Stimulated activated CD8-positive, alpha-beta memory T cell treated with anti-CD3 and anti-CD28 coated beads, Interleukin-12 subunit alpha, Interleukin-12 subunit beta, amount 100 ng/mL, for 1 hour (primary cell): Measurements from ENCODE around the gene FOXN3.
"Not testable (repeated sequence)": the region's sequence is repeated elsewhere in the genome, so short reads cannot be mapped to it uniquely, and the experiment has no call there.

Source experiments
- DNase-seq: peaks from one replicate; pipeline ENCODE4 v3.0.0-alpha.2; 2020; ENCODE audit warnings: low read depth

The FOXN3 gene

GRCh38 chr14:89228921-89229639 lies 188.0 kb downstream of the FOXN3 start:
- DNase-seq: no peak

GRCh38 chr14:89227496-89227836 lies 189.6 kb downstream of the FOXN3 start:
- no peak for DNase-seq

GRCh38 chr14:89226801-89227495 lies 190.1 kb downstream of the FOXN3 start:
- DNase-seq: no peak

- no peak for DNase-seq
Measured at GRCh38 chr14:89225607-89226006, 191.4 kb downstream of the FOXN3 start.

GRCh38 chr14:89221109-89221810 lies 195.8 kb downstream of the FOXN3 start:
- DNase-seq: no peak

- DNase-seq: no peak
Measured at GRCh38 chr14:89219051-89219450, 198.0 kb downstream of the FOXN3 start.

- no peak for DNase-seq
Measured at GRCh38 chr14:89217891-89218290, 199.1 kb downstream of the FOXN3 start.

- no peak for DNase-seq
Measured at GRCh38 chr14:89215531-89215930, 201.5 kb downstream of the FOXN3 start.

GRCh38 chr14:89215114-89215513 lies 201.9 kb downstream of the FOXN3 start:
- DNase-seq: no peak

- DNase-seq: no peak
Measured at GRCh38 chr14:89214221-89214965, 202.6 kb downstream of the FOXN3 start.

GRCh38 chr14:89212386-89213235 lies 204.4 kb downstream of the FOXN3 start:
- DNase-seq: no peak

GRCh38 chr14:89209558-89209957 lies 207.5 kb downstream of the FOXN3 start:
- no peak for DNase-seq

- DNase-seq: no peak
Measured at GRCh38 chr14:89207925-89208328, 209.1 kb downstream of the FOXN3 start.

GRCh38 chr14:89206389-89207031 lies 210.5 kb downstream of the FOXN3 start:
- DNase-seq: no peak

GRCh38 chr14:89205137-89205740 lies 211.8 kb downstream of the FOXN3 start:
- DNase-seq: no peak

GRCh38 chr14:89202413-89203190 lies 214.4 kb downstream of the FOXN3 start:
- no peak for DNase-seq

- DNase-seq: no peak
Measured at GRCh38 chr14:89201645-89202044, 215.4 kb downstream of the FOXN3 start.

- not testable (repeated sequence) for DNase-seq
Measured at GRCh38 chr14:89199357-89199756, 217.7 kb downstream of the FOXN3 start.

- DNase-seq: no peak
Measured at GRCh38 chr14:89198544-89199329, 218.3 kb downstream of the FOXN3 start.
